ENCODE data around the gene SLC37A1.

The SLC37A1 gene

DNA sequence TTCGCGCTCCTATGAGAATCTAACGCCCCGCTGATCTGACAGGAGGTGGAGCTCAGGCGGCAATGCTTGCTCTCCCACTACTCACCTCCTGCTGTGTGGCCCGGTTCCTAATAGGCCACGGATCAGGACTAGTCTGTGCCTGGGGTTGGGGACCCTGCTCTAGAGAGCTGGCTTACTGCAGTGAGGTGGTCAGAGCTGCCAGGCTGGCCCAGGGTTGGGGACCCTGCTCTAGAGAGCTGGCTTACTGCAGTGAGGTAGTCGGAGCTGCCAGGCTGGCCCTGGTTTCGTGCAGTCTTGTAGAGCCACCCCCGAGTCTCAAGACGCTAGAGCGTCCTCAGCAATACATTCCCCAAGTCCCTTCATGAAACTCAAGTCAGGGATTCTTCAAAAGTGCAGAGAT is 27.5 kb downstream of the SLC37A1 start:
- H3K4me2 ChIP-seq (ENCODE audit: low read length): no peak overlapping the region
- H3K4ac ChIP-seq (ENCODE audit: low read depth, low read length): no peak overlapping the region
- H3K36me3 ChIP-seq (ENCODE audit: control insufficient read depth, insufficient read depth, low read length): no peaks in the 10 kb centered on the region
- WGBS (ENCODE audit: extremely low coverage, insufficient coverage, low lambda C conversion rate): no CpG with 5 or more reads among the region's 12 CpGs
- no peaks in the 10 kb centered on the region for H3K79me1 ChIP-seq (ENCODE audit: low read length)
- H2BK5ac ChIP-seq (ENCODE audit: low read length): no peak overlapping the region
- H4K5ac ChIP-seq (ENCODE audit: low read length): no peak overlapping the region
- H3K79me2 ChIP-seq (ENCODE audit: control insufficient read depth, insufficient read depth, low read length): no peaks in the 10 kb centered on the region
- no peak overlapping the region for H3K4me3 ChIP-seq (ENCODE audit: low read length)
- no peak overlapping the region for H2BK15ac ChIP-seq (replicated peaks; ENCODE audit: low read depth)
- H3K4me1 ChIP-seq (ENCODE audit: control insufficient read depth, low read depth, low read length): no peaks in the 10 kb centered on the region
- no peak overlapping the region for H3K56ac ChIP-seq (ENCODE audit: low read length)
- no peak overlapping the region for H3K9ac ChIP-seq (ENCODE audit: low read length)
- H2BK120ac ChIP-seq (ENCODE audit: low read depth, low read length): no peak overlapping the region
- H3K23ac ChIP-seq (ENCODE audit: low read length): no peak overlapping the region
- H3K27me3 ChIP-seq (ENCODE audit: insufficient read depth, low read length, poor library complexity): no peaks in the 10 kb centered on the region
- no peak overlapping the region for H3K27ac ChIP-seq (ENCODE audit: low read depth, low read length)
- no peak overlapping the region for H2AK5ac ChIP-seq (ENCODE audit: low read length)
- H4K8ac ChIP-seq (ENCODE audit: low read depth, low read length): no peak overlapping the region
- H3K18ac ChIP-seq (ENCODE audit: low read length): no peak overlapping the region
- DNase-seq: no peak

DNA sequence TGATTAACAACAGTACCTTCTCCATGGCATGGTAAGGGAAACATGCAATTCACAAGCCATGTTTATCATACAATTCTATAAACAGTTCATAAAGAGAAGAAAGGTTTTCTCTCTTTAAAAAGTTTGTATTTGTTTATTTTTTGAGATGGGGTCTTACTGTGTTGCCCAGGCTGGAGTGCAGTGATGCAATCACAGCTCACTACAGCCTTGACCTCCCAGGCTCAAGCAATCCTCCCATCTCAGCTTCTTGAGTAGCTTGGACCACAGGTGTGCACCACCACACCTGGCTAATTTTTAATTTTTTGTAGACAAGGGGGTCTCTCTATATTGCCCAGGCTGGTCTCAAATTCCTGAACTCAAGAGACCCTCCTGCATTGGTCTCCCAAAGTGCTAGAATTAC is 28.0 kb downstream of the SLC37A1 start:
- Histone ChIP-seq H2AK5ac (ENCODE audit: low read length) (no peak overlapping the region), H3K79me2 (ENCODE audit: control insufficient read depth, insufficient read depth, low read length) (no peaks in the 10 kb centered on the region), H3K27me3 (ENCODE audit: insufficient read depth, low read length, poor library complexity) (no peaks in the 10 kb centered on the region), H3K18ac (ENCODE audit: low read length) (no peak overlapping the region), H3K23ac (ENCODE audit: low read length) (no peak overlapping the region), H2BK5ac (ENCODE audit: low read length) (no peak overlapping the region), H3K4me1 (ENCODE audit: control insufficient read depth, low read depth, low read length) (no peaks in the 10 kb centered on the region), H2BK15ac (replicated peaks; ENCODE audit: low read depth) (no peak overlapping the region), H3K36me3 (ENCODE audit: control insufficient read depth, insufficient read depth, low read length) (no peaks in the 10 kb centered on the region), H4K8ac (ENCODE audit: low read depth, low read length) (no peak overlapping the region), H3K79me1 (ENCODE audit: low read length) (no peaks in the 10 kb centered on the region), H2BK120ac (ENCODE audit: low read depth, low read length) (no peak overlapping the region), H3K4me2 (ENCODE audit: low read length) (no peak overlapping the region), H3K4me3 (ENCODE audit: low read length) (no peak overlapping the region), H3K56ac (ENCODE audit: low read length) (no peak overlapping the region), H3K9ac (ENCODE audit: low read length) (no peak overlapping the region), H3K4ac (ENCODE audit: low read depth, low read length) (no peak overlapping the region), H4K5ac (ENCODE audit: low read length) (no peak overlapping the region), H3K27ac (ENCODE audit: low read depth, low read length) (no peak overlapping the region)
- DNase-seq: no peak

DNA sequence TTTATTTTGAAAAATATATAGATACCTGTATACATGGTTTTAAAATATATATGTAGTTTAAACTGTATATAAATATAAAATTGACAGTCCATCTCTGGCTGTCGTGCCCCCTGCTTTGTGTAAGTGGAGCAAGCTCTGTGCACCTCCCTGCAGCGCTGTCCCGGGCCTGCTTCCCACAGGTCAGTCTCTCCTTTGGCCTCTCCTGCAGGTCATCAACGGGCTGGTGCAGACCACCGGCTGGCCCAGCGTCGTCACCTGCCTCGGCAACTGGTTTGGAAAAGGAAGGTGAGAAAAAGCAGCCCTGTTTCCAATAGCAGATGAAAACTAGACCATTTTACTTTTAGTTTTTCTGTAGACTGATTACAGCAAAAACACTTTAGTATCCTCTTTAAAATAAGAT is 28.5 kb downstream of the SLC37A1 start:
- no peak for DNase-seq
- H3K36me3 ChIP-seq (ENCODE audit: control insufficient read depth, insufficient read depth, low read length): no peaks in the 10 kb centered on the region
- no peak overlapping the region for H3K4ac ChIP-seq (ENCODE audit: low read depth, low read length)
- no peak overlapping the region for H2AK5ac ChIP-seq (ENCODE audit: low read length)
- H3K56ac ChIP-seq (ENCODE audit: low read length): no peak overlapping the region
- H3K4me2 ChIP-seq (ENCODE audit: low read length): no peak overlapping the region
- H2BK15ac ChIP-seq (replicated peaks; ENCODE audit: low read depth): no peak overlapping the region
- no peaks in the 10 kb centered on the region for H3K79me1 ChIP-seq (ENCODE audit: low read length)
- H3K4me1 ChIP-seq (ENCODE audit: control insufficient read depth, low read depth, low read length): no peaks in the 10 kb centered on the region
- H4K8ac ChIP-seq (ENCODE audit: low read depth, low read length): no peak overlapping the region
- no peak overlapping the region for H2BK5ac ChIP-seq (ENCODE audit: low read length)
- no peak overlapping the region for H3K4me3 ChIP-seq (ENCODE audit: low read length)
- no peaks in the 10 kb centered on the region for H3K27me3 ChIP-seq (ENCODE audit: insufficient read depth, low read length, poor library complexity)
- no peak overlapping the region for H3K27ac ChIP-seq (ENCODE audit: low read depth, low read length)
- no peak overlapping the region for H4K5ac ChIP-seq (ENCODE audit: low read length)
- no peak overlapping the region for H3K9ac ChIP-seq (ENCODE audit: low read length)
- H3K23ac ChIP-seq (ENCODE audit: low read length): no peak overlapping the region
- H3K79me2 ChIP-seq (ENCODE audit: control insufficient read depth, insufficient read depth, low read length): no peaks in the 10 kb centered on the region
- no CpG with 5 or more reads among the region's 8 CpGs for WGBS (ENCODE audit: extremely low coverage, insufficient coverage, low lambda C conversion rate)
- H3K18ac ChIP-seq (ENCODE audit: low read length): no peak overlapping the region
- no peak overlapping the region for H2BK120ac ChIP-seq (ENCODE audit: low read depth, low read length)

GRCh38 chr21:42542596-42542995 is 28.9 kb downstream of the SLC37A1 start:
- Histone ChIP-seq H2BK5ac (ENCODE audit: low read length) (no peak overlapping the region), H3K79me2 (ENCODE audit: control insufficient read depth, insufficient read depth, low read length) (no peaks in the 10 kb centered on the region), H3K23ac (ENCODE audit: low read length) (no peak overlapping the region), H3K56ac (ENCODE audit: low read length) (no peak overlapping the region), H3K27me3 (ENCODE audit: insufficient read depth, low read length, poor library complexity) (no peaks in the 10 kb centered on the region), H3K4me1 (ENCODE audit: control insufficient read depth, low read depth, low read length) (no peaks in the 10 kb centered on the region), H4K8ac (ENCODE audit: low read depth, low read length) (no peak overlapping the region), H2BK15ac (replicated peaks; ENCODE audit: low read depth) (no peak overlapping the region), H3K4ac (ENCODE audit: low read depth, low read length) (no peak overlapping the region), H3K9ac (ENCODE audit: low read length) (no peak overlapping the region), H2BK120ac (ENCODE audit: low read depth, low read length) (no peak overlapping the region), H3K18ac (ENCODE audit: low read length) (no peak overlapping the region), H4K5ac (ENCODE audit: low read length) (no peak overlapping the region), H3K4me2 (ENCODE audit: low read length) (no peak overlapping the region), H2AK5ac (ENCODE audit: low read length) (no peak overlapping the region), H3K27ac (ENCODE audit: low read depth, low read length) (no peak overlapping the region), H3K4me3 (ENCODE audit: low read length) (no peak overlapping the region), H3K79me1 (ENCODE audit: low read length) (no peaks in the 10 kb centered on the region), H3K36me3 (ENCODE audit: control insufficient read depth, insufficient read depth, low read length) (no peaks in the 10 kb centered on the region)
- no CpG with 5 or more reads among the region's 10 CpGs for WGBS (ENCODE audit: extremely low coverage, insufficient coverage, low lambda C conversion rate)
- no peak for DNase-seq

DNA sequence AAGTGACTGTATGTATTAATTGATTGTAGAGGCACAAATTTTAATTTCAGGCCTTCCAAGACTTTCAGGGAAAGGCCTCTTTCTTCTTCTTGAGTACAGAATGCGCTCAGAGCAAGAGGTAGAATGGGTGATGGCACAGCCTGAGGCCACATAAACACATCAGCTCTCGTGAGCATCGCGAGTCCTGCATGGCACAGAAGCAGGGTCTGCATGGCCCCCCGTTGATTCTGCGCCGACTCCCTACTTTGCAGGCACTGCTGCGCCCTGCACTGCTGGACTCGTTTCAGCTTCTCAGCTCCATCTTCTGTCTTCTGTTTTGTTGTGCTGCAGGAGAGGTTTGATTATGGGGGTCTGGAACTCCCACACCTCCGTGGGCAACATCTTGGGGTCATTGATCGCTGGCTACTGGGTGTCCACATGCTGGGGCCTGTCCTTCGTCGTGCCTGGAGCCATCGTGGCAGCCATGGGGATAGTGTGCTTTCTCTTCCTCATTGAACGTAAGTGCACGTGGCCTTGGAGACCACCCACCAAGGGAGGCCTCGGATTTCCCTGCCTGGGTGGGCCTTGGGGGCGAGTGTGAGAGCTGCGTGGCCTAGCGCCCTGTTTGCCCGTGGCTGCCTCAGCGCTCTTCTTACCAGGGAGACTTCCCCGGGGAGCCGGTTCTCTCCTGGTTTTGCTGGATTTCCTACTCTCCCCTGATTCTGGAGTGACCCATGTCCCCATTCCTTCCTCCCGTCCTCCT is 29.6 kb downstream of the SLC37A1 start:
- WGBS (ENCODE audit: extremely low coverage, insufficient coverage, low lambda C conversion rate): no CpG with 5 or more reads among the region's 25 CpGs
- H3K27me3 ChIP-seq (ENCODE audit: insufficient read depth, low read length, poor library complexity): no peaks in the 10 kb centered on the region

GRCh38 chr21:42544544-42544943 is 30.9 kb downstream of the SLC37A1 start:
- Histone ChIP-seq H2BK5ac (ENCODE audit: low read length) (no peak overlapping the region), H3K4me2 (ENCODE audit: low read length) (no peak overlapping the region), H3K4me1 (ENCODE audit: control insufficient read depth, low read depth, low read length) (no peaks in the 10 kb centered on the region), H3K36me3 (ENCODE audit: control insufficient read depth, insufficient read depth, low read length) (no peaks in the 10 kb centered on the region), H4K8ac (ENCODE audit: low read depth, low read length) (no peak overlapping the region), H3K56ac (ENCODE audit: low read length) (no peak overlapping the region), H3K27me3 (ENCODE audit: insufficient read depth, low read length, poor library complexity) (no peaks in the 10 kb centered on the region), H3K79me2 (ENCODE audit: control insufficient read depth, insufficient read depth, low read length) (no peaks in the 10 kb centered on the region), H3K9ac (ENCODE audit: low read length) (no peak overlapping the region), H2BK15ac (replicated peaks; ENCODE audit: low read depth) (no peak overlapping the region), H3K23ac (ENCODE audit: low read length) (no peak overlapping the region), H2AK5ac (ENCODE audit: low read length) (no peak overlapping the region), H2BK120ac (ENCODE audit: low read depth, low read length) (no peak overlapping the region), H3K27ac (ENCODE audit: low read depth, low read length) (no peak overlapping the region), H3K79me1 (ENCODE audit: low read length) (no peaks in the 10 kb centered on the region), H3K4me3 (ENCODE audit: low read length) (no peak overlapping the region), H3K4ac (ENCODE audit: low read depth, low read length) (no peak overlapping the region), H4K5ac (ENCODE audit: low read length) (no peak overlapping the region), H3K18ac (ENCODE audit: low read length) (no peak overlapping the region)
- WGBS (ENCODE audit: extremely low coverage, insufficient coverage, low lambda C conversion rate): no CpG with 5 or more reads among the region's 8 CpGs
- no peak for DNase-seq

More for the DNA sequence above, 29.6 kb downstream of the SLC37A1 start:
- Histone ChIP-seq H3K4me2 (ENCODE audit: low read length) (no peak overlapping the region), H4K5ac (ENCODE audit: low read length) (no peak overlapping the region), H3K4me1 (ENCODE audit: control insufficient read depth, low read depth, low read length) (no peaks in the 10 kb centered on the region), H2BK120ac (ENCODE audit: low read depth, low read length) (no peak overlapping the region), H3K56ac (ENCODE audit: low read length) (no peak overlapping the region), H4K8ac (ENCODE audit: low read depth, low read length) (no peak overlapping the region), H2BK15ac (replicated peaks; ENCODE audit: low read depth) (no peak overlapping the region), H3K79me2 (ENCODE audit: control insufficient read depth, insufficient read depth, low read length) (no peaks in the 10 kb centered on the region), H3K27ac (ENCODE audit: low read depth, low read length) (no peak overlapping the region), H2AK5ac (ENCODE audit: low read length) (no peak overlapping the region), H3K4ac (ENCODE audit: low read depth, low read length) (no peak overlapping the region), H3K4me3 (ENCODE audit: low read length) (no peak overlapping the region), H3K79me1 (ENCODE audit: low read length) (no peaks in the 10 kb centered on the region), H2BK5ac (ENCODE audit: low read length) (no peak overlapping the region), H3K18ac (ENCODE audit: low read length) (no peak overlapping the region), H3K9ac (ENCODE audit: low read length) (no peak overlapping the region), H3K36me3 (ENCODE audit: control insufficient read depth, insufficient read depth, low read length) (no peaks in the 10 kb centered on the region), H3K23ac (ENCODE audit: low read length) (no peak overlapping the region)
- no peak for DNase-seq
